Measurements from ENCODE around the gene ZFHX3. TPM values are rescaled to one million over a fixed set of nuclear protein-coding genes. Genes with fewer than 3 reads are reported as not detected.

ZFHX3 gene
- total and polyA plus RNA-seq, 9 of the 15 experiments (the other 6 are each of a cell fraction or from before 2014, with no cell fraction given) = 0.01 to 0.23 (median 0.06) TPM; not detected in 4

GRCh38 chr16:72797621-72798020 is 250.3 kb downstream of the ZFHX3 start (continued):
- TF ChIP-seq STAT6 (CRISPR knock-in tag; IDR thresholded peaks at IDR 0.05) (no peak), PHF20 (IDR thresholded peaks at IDR 0.05; ENCODE audit: partially characterized antibody) (no peak), ZNF282 (CRISPR knock-in tag; IDR thresholded peaks at IDR 0.05) (no peak), POLR2H (tag; IDR thresholded peaks at IDR 0.05; ENCODE audit: low read depth) (no peak), FOSL1 (tag; conservative IDR thresholded peaks at IDR 0.05) (no peak), ETV1 (tag; conservative IDR thresholded peaks at IDR 0.05; ENCODE audit: low read depth) (no peak), NCOA2 (IDR thresholded peaks at IDR 0.05; ENCODE audit: partially characterized antibody in 2 of 2) (no peak), ID3 (CRISPR knock-in tag; IDR thresholded peaks at IDR 0.05) (no peak), ID3 (tag; IDR thresholded peaks at IDR 0.05) (no peak), TAL1 (IDR thresholded peaks at IDR 0.05) (no peak), ZBED1 (IDR thresholded peaks at IDR 0.05) (no peak), ZBTB11 (CRISPR knock-in tag; IDR thresholded peaks at IDR 0.05) (no peak), ZBTB8A (IDR thresholded peaks at IDR 0.05; ENCODE audit: partially characterized antibody) (no peak)

All from K562 (cell line).